ENCODE data around the gene NEGR1.

NEGR1 gene

DNA sequence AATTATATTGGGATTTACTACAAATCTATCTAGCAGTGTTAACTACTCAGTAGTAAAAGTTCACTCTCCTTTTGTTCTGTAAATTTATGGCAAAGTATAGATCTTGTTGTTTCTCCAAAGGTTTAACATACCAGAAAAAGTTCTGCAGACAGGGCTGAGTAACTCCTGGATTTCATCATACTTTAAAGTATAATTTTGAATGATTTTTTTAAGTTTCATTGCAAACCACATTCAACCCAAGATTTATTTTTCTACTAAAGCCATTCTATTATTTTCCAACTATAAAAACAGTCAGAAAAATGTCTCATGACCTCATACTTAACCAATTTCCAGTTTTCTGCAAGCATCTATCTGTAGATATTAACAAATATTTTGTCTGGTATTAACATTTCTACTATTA, 615.7 kb downstream of the NEGR1 start:
- DNase-seq = no peak

DNA sequence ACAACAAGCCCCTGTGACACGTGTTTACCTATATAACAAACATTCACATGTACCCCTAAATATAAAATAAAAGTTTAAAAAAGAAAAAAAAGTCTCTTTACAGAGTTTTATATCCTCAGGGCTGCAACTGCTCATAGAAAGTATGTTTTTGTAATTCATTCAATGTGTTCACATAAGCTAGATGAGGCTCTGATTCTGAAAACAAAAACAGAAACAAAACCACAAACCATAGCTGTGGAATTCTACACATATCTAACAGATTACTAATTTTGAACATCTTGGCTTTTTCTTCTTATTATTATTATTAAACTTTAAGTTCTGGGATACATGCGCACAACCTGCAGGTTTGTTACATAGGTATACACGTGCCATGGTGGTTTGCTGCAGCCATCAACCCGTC, 621.9 kb downstream of the NEGR1 start:
- no peak for DNase-seq

- DNase-seq = no peak
Measured at GRCh38 chr1:71657891-71658679, 624.3 kb downstream of the NEGR1 start.

GRCh38 chr1:71656902-71657301, 625.4 kb downstream of the NEGR1 start:
- DNase-seq = no peak

GRCh38 chr1:71655604-71656003, 626.7 kb downstream of the NEGR1 start:
- no peak for DNase-seq

- DNase-seq = no peak
Measured at GRCh38 chr1:71653952-71654351, 628.4 kb downstream of the NEGR1 start.

- no peak for DNase-seq
Measured at GRCh38 chr1:71651214-71651613, 631.1 kb downstream of the NEGR1 start.

DNA sequence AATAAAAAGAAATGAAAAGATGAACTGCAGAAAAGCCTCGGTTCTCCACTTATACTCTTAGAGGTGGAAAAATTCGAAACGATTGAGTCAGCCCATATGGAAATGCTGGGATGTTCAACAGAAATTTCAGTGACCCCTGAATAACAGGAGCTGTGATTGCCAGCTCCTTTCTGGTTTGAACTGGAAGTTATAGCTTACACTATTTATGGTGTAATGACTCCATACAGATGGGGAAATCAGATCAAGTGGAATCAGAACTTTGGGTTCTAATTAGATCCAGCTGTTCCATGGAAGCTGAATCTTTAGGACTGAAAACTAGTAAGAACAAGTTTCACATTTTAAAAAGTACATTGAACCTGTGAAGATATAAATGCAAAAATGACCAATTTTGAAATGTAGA, 632.2 kb downstream of the NEGR1 start:
- DNase-seq = no peak

DNA sequence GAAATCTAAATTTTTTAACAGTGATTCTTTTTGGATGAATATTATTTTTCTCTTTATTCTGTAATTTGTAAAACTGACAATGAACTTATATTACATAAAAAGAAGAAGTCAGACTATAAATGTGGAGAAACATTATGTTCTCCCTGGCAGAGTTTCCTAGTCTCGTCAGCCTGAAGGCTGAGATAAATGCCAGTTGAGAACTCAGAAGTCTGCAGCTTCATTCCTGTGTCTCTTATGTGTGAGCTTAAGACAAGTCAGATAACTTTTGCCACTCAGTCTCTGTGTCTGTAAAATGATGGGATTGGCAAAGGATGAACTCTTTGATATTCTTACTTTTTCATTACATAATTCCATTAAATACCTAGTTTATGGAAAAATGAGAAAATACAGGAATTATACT, 632.7 kb downstream of the NEGR1 start:
- no peak for DNase-seq

DNA sequence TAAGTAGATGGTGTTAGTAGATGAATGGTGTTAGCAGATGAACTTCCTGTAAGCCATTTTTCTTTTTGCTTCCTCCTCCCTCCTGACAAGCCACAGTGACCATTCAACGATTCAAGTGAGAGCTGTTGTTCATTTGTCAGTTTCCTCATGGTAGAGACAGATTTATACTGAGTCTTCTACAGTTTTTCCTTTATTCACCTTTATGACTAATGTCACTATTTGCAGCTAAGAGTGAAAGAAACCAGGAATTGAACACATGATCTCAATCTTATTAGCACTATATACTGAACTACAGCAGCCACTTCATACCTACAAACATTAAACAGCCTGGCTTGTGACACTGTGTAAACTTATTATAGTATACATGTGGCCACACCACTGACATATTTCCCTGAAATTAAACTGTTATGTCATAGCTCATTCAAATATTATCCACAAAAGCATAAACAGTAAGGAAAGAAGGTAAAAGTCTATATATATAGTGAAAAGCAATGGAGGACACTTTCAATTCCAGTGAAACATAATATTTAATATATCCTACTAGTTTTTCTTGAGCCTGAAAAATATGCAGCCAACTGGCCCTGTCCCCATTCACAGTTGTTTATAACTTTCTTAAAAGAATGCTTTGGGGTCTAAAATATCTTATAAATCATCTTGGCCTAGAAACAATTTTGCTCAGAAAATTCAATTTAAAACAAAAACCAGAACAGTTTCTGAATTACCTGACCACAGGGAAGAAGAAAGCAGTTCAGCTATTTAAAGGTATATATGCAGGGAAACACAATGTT, 634.6 kb downstream of the NEGR1 start:
- no peak for DNase-seq

GRCh38 chr1:71645015-71645414, 637.3 kb downstream of the NEGR1 start:
- no peak for DNase-seq

DNA sequence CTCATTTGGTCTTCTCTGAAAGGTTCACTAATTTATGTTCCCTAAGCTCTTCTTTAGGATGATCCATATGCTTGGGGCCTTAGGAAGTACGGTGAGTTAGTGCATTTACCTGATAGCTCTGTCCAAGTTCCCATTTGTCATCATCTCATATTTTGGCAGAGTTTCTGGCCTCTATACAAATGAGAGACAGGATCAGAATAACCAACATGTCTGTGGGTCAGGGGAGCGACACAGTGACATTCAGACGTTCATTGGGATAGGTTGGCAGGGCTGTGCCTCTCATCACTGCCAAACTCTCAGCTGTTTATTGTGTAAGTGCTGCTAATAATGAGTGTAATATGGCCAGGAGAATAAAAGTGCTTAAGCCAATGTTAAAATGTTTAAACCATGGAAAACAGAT, 640.4 kb downstream of the NEGR1 start:
- DNase-seq = no peak

- DNase-seq = no peak
Measured at GRCh38 chr1:71640998-71641397, 641.3 kb downstream of the NEGR1 start.

DNA sequence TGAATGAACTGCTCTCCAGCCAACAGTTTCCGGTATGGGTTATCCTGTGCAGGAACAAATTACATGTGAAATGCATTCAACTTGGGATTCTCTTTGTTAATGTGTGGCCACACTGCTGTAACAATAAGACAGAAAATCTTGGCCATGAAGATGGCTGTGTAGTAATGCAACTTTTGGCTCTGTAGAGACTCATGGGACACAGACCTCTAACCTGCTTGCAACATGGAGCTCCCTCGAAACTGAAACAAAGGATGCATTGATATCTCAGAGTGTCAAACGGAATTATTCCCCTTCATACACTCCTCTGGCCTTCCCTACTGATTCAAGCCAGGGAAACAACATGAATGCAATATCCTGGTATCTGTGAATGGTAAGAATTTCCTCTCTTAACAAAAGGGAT, 642.2 kb downstream of the NEGR1 start:
- no peak for DNase-seq

GRCh38 chr1:71638081-71638766, 644.1 kb downstream of the NEGR1 start:
- DNase-seq = no peak

DNA sequence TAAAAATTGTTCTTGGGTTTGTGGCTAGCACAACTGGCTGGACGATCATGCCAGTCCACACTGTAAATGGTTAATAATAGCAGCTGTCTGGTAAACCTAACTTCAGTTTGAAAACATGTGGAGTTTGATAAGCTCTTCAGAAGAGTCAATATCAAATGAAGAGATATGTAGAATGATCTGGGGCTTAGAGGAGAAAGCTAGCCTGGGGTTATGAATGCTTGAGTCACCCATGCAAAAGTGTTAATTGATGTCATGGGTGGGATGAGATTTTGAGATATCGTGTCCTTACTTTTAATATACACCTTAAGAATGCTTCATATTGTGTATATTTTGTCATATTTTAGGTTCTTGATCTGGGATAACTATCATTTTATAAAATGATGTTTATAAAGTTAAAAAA, 646.8 kb downstream of the NEGR1 start:
- DNase-seq = no peak

DNA sequence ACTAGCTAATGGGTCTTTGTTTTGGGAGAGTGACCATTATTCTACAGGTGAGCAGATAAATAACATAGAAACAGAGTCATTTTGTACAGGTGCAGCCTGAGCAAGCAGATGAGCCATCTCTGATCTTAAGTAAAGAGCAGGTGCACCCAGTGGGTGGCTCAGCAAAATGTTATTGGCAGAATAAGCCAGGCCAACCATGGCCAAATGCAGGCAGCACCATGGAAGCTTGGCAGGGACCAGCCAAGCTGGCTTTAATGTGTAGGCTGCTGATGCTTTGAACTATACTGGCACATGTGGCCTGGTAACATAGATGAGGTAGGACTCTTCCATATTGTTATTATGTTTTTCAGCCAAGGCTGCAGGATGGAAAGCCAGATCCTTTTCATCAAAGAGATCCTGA, 648.2 kb downstream of the NEGR1 start:
- no peak for DNase-seq

DNA sequence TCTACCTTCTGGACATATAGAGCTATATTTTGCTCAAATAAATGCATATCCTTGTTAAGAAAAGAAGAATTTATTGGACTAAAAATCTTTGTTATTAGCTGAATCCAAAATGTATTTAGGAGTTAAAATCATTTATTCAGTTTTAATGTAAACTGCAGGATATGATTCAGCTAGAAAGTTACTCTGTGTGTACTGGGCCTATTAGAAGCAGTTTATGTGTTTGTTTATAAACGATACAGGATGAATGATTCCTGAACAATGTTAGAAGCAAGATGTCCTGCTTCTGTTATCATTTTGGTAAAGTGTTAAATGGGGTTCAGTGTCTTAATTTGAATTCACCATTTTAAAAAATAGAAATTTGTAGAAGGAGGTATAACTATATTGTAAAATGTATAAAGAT, 652.3 kb downstream of the NEGR1 start:
- no peak for DNase-seq

DNA sequence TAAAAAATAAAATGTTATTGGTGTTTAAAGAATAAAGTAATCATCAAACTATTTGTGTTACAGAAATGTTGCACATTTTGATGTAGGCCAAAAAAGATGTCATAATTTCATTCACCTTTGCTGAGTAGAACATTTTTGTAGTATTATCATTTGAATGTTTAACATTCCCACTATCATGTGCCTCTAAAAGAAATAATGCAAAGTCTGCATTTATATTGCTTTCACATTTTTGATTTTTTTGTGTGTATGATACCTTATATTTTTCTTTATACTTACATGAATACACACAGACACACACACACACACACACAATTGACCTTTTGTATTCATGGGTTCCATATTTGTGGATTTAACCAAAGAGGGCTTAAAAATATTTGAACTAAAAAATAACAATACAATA, 657.3 kb downstream of the NEGR1 start:
- DNase-seq = no peak

DNA sequence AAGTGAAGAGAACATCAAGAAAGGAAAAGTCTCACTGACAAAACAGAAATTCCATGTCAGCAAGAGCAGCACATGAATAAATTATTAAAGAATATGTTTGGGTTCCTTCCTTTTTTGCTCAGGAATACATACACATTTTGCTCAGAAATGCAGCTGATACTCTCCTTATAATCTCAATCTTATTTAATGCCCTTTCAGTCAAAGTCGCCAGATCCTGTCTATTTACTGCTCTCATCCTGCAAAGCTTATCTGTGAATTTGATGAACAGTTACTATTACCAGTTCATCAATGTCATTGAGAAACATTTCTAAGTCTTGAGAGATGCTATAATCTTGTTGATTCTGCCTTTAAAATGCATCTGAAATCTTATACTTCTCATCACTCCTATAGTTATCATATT, 658.5 kb downstream of the NEGR1 start:
- no peak for DNase-seq

DNA sequence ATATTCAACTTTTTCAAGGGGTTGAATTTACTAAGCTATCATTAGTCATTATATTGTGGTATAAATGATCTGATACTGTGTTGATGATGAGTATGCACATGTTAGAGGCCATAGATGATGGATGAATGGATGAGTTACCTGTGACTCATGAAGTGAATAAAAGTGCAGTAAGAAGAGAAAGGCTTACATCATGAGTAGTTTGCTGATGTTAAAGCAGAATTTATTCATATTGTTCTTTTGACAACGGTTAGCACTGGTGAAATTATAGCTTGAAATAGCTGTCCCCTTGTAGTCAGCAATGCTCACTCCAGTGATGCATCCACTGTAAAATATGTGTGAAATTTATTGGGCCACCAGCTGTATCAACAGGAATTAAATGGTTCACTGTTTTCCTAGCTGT, 660.6 kb downstream of the NEGR1 start:
- no peak for DNase-seq

DNA sequence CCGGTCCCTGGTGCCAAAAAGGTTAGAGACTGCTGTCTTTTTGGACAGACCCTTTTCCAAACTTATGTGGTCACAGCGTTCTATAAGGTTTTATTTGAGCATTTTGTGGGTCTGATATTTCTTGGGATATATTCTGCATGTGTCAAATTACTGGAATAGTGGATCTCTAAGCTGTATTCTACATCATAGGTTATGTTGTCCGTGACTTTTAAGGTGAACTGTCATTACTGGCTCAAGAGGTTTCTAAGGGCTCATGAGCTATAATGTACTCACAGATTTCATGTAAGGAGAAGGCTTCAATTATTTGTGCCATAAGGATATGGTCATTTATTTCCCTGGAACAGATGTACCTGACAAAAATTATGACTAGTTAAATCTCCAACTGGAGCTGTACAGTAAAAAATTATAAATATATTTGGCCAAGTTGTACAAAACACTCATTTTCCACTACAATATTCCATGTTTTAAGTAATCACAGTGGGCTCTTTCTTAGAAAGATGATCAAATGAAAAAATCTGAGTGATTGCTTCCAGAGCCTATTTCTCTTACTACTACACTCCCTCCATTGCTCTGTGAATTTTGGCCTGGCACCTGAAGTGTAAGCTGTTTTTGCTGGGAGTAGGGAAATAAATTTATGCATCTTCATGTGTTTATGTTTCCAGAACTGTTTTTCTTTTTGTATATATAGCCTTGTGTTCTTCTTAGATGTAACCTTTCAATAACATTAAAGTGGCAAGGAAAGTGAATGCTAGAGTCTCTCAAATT, 663.4 kb downstream of the NEGR1 start:
- DNase-seq = no peak

GRCh38 chr1:71618191-71618590, 664.1 kb downstream of the NEGR1 start:
- DNase-seq = no peak

All from activated CD8-positive, alpha-beta memory T cell treated with anti-CD3 and anti-CD28 coated beads, Interleukin-2, amount 50 U/mL, for 4 hours (primary cell).